ENCODE measurements around the gene DCLK1.

The DCLK1 gene

GRCh38 chr13:35874704-35875103 lies 256.5 kb downstream of the DCLK1 start:
- Histone ChIP-seq H3K4me2 (ENCODE audit: low read depth, low read length, poor library complexity, severe bottlenecking) (no peak overlapping the region), H2AFZ (ENCODE audit: low read length) (no peak overlapping the region), H3K27me3 (ENCODE audit: insufficient read depth, low read length, poor library complexity, severe bottlenecking) (no peaks in the 10 kb centered on the region), H3K9ac (ENCODE audit: low read depth, low read length, poor library complexity, severe bottlenecking) (no peak overlapping the region), H3K9me3 (ENCODE audit: insufficient read depth, low read depth, low read length) (no peaks in the 10 kb centered on the region), H3K4me1 (ENCODE audit: insufficient read depth, low read length, poor library complexity, severe bottlenecking) (no peaks in the 10 kb centered on the region), H3K4me3 (ENCODE audit: low read length, poor library complexity, severe bottlenecking) (no peak overlapping the region), H4K20me1 (ENCODE audit: insufficient read depth, low read length, poor library complexity, severe bottlenecking) (no peaks in the 10 kb centered on the region), H3K36me3 (ENCODE audit: insufficient read depth, low read length) (no peaks in the 10 kb centered on the region), H3K79me2 (ENCODE audit: insufficient read depth, low read length) (no peaks in the 10 kb centered on the region), H3F3A (ENCODE audit: low read depth) (no peaks in the 10 kb centered on the region), H3K9me2 (replicated peaks; ENCODE audit: low read depth, low read length) (no peaks in the 10 kb centered on the region)
- TF ChIP-seq, protein P1, sequence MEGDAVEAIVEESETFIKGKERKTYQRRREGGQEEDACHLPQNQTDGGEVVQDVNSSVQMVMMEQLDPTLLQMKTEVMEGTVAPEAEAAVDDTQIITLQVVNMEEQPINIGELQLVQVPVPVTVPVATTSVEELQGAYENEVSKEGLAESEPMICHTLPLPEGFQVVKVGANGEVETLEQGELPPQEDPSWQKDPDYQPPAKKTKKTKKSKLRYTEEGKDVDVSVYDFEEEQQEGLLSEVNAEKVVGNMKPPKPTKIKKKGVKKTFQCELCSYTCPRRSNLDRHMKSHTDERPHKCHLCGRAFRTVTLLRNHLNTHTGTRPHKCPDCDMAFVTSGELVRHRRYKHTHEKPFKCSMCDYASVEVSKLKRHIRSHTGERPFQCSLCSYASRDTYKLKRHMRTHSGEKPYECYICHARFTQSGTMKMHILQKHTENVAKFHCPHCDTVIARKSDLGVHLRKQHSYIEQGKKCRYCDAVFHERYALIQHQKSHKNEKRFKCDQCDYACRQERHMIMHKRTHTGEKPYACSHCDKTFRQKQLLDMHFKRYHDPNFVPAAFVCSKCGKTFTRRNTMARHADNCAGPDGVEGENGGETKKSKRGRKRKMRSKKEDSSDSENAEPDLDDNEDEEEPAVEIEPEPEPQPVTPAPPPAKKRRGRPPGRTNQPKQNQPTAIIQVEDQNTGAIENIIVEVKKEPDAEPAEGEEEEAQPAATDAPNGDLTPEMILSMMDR (conservative IDR thresholded peaks at IDR 0.05; ENCODE audit: low read length) = no peak
- no peak for TF ChIP-seq EZH2phosphoT487 (IDR thresholded peaks at IDR 0.05; ENCODE audit: borderline replicate concordance)

DNA sequence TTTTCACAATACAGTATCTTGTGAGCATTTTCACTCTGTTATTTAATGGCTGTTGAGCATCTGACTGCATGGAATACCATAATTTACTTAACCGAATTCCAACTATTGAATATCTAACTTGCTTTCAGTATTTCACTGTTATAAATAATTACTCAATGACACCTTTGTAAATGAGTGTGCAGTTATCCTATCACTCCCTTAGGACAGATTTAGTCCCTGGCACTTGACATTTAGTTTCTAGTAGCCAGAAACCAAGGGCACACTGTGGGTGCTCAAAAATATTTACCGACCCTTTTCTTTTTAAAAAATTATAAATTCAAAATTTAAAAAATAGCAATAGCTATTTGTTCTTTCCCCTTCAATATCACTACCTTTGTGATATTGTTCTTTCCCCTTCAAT lies 258.8 kb downstream of the DCLK1 start:
- no peaks in the 10 kb centered on the region for H3K79me2 ChIP-seq (ENCODE audit: insufficient read depth, low read length)
- no peaks in the 10 kb centered on the region for H4K20me1 ChIP-seq (ENCODE audit: insufficient read depth, low read length, poor library complexity, severe bottlenecking)

DNA sequence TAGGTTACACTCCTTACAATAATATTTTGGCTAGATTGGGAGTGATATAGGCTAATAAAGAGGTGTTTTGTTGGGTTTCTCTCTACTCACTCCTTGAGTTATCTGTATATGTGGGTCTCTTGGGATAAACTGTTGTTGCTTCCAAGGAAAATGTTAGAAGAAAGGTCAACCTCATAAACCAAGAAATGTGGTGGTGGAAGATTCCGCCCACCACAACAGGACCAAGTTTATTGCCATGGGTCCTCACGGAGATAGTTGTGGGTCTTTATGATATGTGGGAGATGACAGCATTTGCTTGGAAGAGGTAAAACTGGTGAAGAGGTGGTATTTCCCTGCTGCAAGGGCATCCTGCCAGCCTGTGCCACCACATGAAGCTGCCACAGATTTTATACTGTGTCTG lies 259.6 kb downstream of the DCLK1 start:
- no peak overlapping the region for H3K9ac ChIP-seq (ENCODE audit: low read depth, low read length, poor library complexity, severe bottlenecking)
- no peaks in the 10 kb centered on the region for H3K9me3 ChIP-seq (ENCODE audit: insufficient read depth, low read depth, low read length)
- H3K9me2 ChIP-seq (replicated peaks; ENCODE audit: low read depth, low read length) = no peaks in the 10 kb centered on the region
- H3K4me1 ChIP-seq (ENCODE audit: insufficient read depth, low read length, poor library complexity, severe bottlenecking) = no peaks in the 10 kb centered on the region
- no peaks in the 10 kb centered on the region for H3K79me2 ChIP-seq (ENCODE audit: insufficient read depth, low read length)
- H3F3A ChIP-seq (ENCODE audit: low read depth) = no peaks in the 10 kb centered on the region
- TF ChIP-seq, protein P1 (conservative IDR thresholded peaks at IDR 0.05; ENCODE audit: low read length) = no peak
- no peak for TF ChIP-seq EZH2phosphoT487 (IDR thresholded peaks at IDR 0.05; ENCODE audit: borderline replicate concordance)
- H3K4me3 ChIP-seq (ENCODE audit: low read length, poor library complexity, severe bottlenecking) = no peak overlapping the region
- H3K27me3 ChIP-seq (ENCODE audit: insufficient read depth, low read length, poor library complexity, severe bottlenecking) = no peaks in the 10 kb centered on the region
- H2AFZ ChIP-seq (ENCODE audit: low read length) = no peak overlapping the region
- H4K20me1 ChIP-seq (ENCODE audit: insufficient read depth, low read length, poor library complexity, severe bottlenecking) = no peaks in the 10 kb centered on the region
- H3K4me2 ChIP-seq (ENCODE audit: low read depth, low read length, poor library complexity, severe bottlenecking) = no peak overlapping the region
- H3K36me3 ChIP-seq (ENCODE audit: insufficient read depth, low read length) = no peaks in the 10 kb centered on the region

More for the DNA sequence above, 258.8 kb downstream of the DCLK1 start:
- no peaks in the 10 kb centered on the region for H3K4me1 ChIP-seq (ENCODE audit: insufficient read depth, low read length, poor library complexity, severe bottlenecking)
- H3K4me3 ChIP-seq (ENCODE audit: low read length, poor library complexity, severe bottlenecking) = no peak overlapping the region
- TF ChIP-seq, protein P1 (conservative IDR thresholded peaks at IDR 0.05; ENCODE audit: low read length) = no peak
- TF ChIP-seq EZH2phosphoT487 (IDR thresholded peaks at IDR 0.05; ENCODE audit: borderline replicate concordance) = no peak
- no peaks in the 10 kb centered on the region for H3K9me3 ChIP-seq (ENCODE audit: insufficient read depth, low read depth, low read length)
- H3K9ac ChIP-seq (ENCODE audit: low read depth, low read length, poor library complexity, severe bottlenecking) = no peak overlapping the region
- H2AFZ ChIP-seq (ENCODE audit: low read length) = no peak overlapping the region
- no peaks in the 10 kb centered on the region for H3K36me3 ChIP-seq (ENCODE audit: insufficient read depth, low read length)
- H3K4me2 ChIP-seq (ENCODE audit: low read depth, low read length, poor library complexity, severe bottlenecking) = no peak overlapping the region
- no peaks in the 10 kb centered on the region for H3F3A ChIP-seq (ENCODE audit: low read depth)
- H3K27me3 ChIP-seq (ENCODE audit: insufficient read depth, low read length, poor library complexity, severe bottlenecking) = no peaks in the 10 kb centered on the region
- H3K9me2 ChIP-seq (replicated peaks; ENCODE audit: low read depth, low read length) = no peaks in the 10 kb centered on the region

Measured in Loucy (cell line).